ENCODE results near the gene MYL12B. TPM values are rescaled to one million over a fixed set of nuclear protein-coding genes. Genes with fewer than 3 reads are reported as not detected.

The MYL12B gene
- total RNA-seq, 1 donor from 2014 or later: 214 TPM

DNA sequence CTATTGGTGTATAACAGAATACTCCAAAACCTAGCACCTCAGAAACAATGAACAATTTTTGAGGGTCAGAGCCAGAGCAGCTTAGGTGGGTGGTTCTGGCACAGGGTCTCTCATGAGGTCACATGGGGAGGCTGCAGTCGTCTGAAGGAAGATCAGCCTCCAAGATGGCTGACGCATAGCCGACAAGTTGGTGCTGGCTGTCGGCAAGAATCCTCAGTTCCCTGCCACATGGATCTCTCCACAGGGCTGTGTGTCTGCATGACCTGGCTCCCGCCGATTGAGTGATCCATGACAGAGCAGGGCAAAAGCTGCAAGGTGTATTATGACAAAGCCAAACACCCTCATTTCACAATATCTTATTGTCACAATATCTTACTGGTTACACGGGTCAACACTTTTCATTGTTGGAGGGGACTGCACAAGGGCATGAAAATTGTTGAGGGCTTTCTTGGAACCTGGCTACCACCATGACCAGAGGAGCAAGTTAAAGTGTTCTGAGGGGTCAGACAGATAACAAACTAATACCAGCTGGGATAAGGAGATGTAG lies 4.2 kb downstream of the MYL12B start:
- no peaks in the 10 kb centered on the region for H3K27me3 ChIP-seq
- no peak for DNase-seq (ENCODE audit: extremely low spot score in 2 of 2)
- H3K4me3 ChIP-seq: no peak overlapping the region
- H3K9me3 ChIP-seq: no peaks in the 10 kb centered on the region
- no peaks in the 10 kb centered on the region for H3K36me3 ChIP-seq
- peaks cover 81% of the 10 kb centered on the region for H3K4me1 ChIP-seq
- TF ChIP-seq, protein P1, sequence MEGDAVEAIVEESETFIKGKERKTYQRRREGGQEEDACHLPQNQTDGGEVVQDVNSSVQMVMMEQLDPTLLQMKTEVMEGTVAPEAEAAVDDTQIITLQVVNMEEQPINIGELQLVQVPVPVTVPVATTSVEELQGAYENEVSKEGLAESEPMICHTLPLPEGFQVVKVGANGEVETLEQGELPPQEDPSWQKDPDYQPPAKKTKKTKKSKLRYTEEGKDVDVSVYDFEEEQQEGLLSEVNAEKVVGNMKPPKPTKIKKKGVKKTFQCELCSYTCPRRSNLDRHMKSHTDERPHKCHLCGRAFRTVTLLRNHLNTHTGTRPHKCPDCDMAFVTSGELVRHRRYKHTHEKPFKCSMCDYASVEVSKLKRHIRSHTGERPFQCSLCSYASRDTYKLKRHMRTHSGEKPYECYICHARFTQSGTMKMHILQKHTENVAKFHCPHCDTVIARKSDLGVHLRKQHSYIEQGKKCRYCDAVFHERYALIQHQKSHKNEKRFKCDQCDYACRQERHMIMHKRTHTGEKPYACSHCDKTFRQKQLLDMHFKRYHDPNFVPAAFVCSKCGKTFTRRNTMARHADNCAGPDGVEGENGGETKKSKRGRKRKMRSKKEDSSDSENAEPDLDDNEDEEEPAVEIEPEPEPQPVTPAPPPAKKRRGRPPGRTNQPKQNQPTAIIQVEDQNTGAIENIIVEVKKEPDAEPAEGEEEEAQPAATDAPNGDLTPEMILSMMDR (IDR thresholded peaks at IDR 0.05): no peak
- no peak for TF ChIP-seq POLR2AphosphoS5 (IDR thresholded peaks at IDR 0.05; ENCODE audit: insufficient read depth in 1 of 2, low read depth in 1 of 2)
- TF ChIP-seq POLR2A (IDR thresholded peaks at IDR 0.05): no peak
- intact Hi-C loops (cut with DNase I): no loop called here
- H3K27ac ChIP-seq: no peak overlapping the region

DNA sequence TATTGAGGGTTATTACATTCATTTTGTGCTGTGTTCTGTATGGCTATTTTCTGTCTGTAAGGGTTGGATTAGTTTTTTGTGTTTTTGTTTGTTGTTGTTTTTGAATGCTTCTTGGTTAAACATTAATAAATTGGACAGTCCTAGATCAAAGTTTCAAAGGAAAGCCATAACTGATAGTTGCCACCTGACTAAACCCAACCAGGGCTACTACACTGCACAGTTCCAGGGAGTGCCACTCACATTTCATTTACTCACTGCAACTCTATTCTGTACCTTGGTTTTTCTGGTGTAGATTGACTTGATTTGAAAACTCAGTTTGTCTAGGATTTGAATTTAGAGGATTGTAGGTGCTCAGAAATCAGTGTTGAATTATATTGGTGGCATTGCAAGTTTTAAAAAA lies 6.4 kb downstream of the MYL12B start:
- Histone ChIP-seq H3K4me1 (peaks cover 90% of the 10 kb centered on the region), H3K27me3 (no peaks in the 10 kb centered on the region), H3K36me3 (peaks cover 0 to 10% of the 10 kb centered on the region in 2 donors), H3K27ac (no peak overlapping the region), H3K9me3 (no peaks in the 10 kb centered on the region), H3K4me3 (no peak overlapping the region)
- no peak for TF ChIP-seq POLR2A (IDR thresholded peaks at IDR 0.05)
- TF ChIP-seq, protein P1 (IDR thresholded peaks at IDR 0.05): no peak
- no peak for TF ChIP-seq POLR2AphosphoS5 (IDR thresholded peaks at IDR 0.05; ENCODE audit: insufficient read depth in 1 of 2, low read depth in 1 of 2)
- no peak for DNase-seq (ENCODE audit: extremely low spot score in 2 of 2)
- intact Hi-C loops (cut with DNase I): no loop called here

DNA sequence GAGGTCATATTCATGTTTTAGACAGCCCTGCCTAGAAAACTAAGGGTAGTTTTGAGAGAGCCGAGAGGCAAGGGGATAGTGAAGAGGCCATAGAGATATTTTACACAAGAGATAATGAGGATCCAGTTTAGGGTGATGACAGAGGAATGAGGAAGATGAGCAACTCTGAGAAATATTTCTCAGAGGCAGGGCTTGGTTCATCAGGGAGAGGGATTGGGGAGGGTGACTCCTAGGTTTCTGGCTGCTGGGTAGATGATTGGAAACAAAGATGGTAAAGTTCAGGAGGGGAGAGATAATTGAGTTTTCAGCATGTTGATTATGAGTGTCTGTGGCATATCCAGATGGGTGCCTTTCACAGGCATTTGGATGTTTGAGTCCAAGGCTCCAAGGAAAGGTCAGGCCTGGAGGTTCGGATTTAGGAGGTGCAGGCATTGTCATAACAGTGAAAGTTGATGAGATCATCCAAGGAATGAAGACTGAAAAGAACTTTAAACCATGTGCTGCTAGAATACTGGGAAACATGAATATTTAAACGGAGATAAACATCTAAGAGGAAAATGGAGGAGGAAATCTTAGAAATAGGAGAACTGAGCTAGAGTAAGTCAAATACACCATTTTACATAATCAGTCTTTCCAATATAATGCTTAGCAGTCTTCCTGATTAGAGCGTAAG lies 7.4 kb downstream of the MYL12B start:
- intact Hi-C loops (cut with DNase I): no loop called here
- peaks cover 0 to 14% of the 10 kb centered on the region in 2 donors for H3K36me3 ChIP-seq
- H3K27ac ChIP-seq: no peak overlapping the region
- H3K4me3 ChIP-seq: no peak overlapping the region
- H3K4me1 ChIP-seq: peaks cover 79% of the 10 kb centered on the region
- TF ChIP-seq, protein P1 (IDR thresholded peaks at IDR 0.05): no peak
- TF ChIP-seq POLR2A (IDR thresholded peaks at IDR 0.05) (no peak), POLR2AphosphoS5 (IDR thresholded peaks at IDR 0.05; ENCODE audit: insufficient read depth in 1 of 2, low read depth in 1 of 2) (no peak)
- no peaks in the 10 kb centered on the region for H3K9me3 ChIP-seq
- DNase-seq (ENCODE audit: extremely low spot score in 2 of 2): no peak
- H3K27me3 ChIP-seq: no peaks in the 10 kb centered on the region

DNA sequence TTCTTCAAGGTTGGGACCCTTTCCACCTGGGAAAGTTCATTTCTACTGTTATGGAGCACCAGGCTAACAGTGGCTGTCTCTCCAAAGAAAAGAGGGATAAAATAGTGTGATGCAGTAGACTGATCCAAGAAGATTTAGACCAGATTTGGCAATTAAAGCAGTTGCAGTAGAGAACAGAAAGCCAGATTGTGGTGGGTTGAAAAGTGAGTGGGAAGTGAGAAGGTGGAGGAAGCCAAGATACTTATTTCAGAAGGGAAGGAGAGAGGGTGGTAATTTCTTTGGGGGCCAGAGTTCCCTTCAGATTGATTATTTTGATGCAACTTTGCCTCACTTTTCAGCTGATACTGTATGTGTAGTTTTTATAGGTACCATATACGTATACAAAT lies 8.0 kb downstream of the MYL12B start:
- H3K27ac ChIP-seq: no peak overlapping the region

More for the DNA sequence above, 8.0 kb downstream of the MYL12B start:
- Histone ChIP-seq H3K36me3 (peaks cover 0 to 17% of the 10 kb centered on the region in 2 donors), H3K9me3 (no peaks in the 10 kb centered on the region), H3K27me3 (no peaks in the 10 kb centered on the region), H3K4me3 (no peak overlapping the region), H3K4me1 (peaks cover 74% of the 10 kb centered on the region)
- TF ChIP-seq POLR2AphosphoS5 (IDR thresholded peaks at IDR 0.05; ENCODE audit: insufficient read depth in 1 of 2, low read depth in 1 of 2): no peak
- TF ChIP-seq POLR2A (IDR thresholded peaks at IDR 0.05): no peak
- TF ChIP-seq, protein P1 (IDR thresholded peaks at IDR 0.05): no peak
- intact Hi-C loops (cut with DNase I): no loop called here
- DNase-seq (ENCODE audit: extremely low spot score in 2 of 2): no peak
